Mucosa of descending colon (tissue), 3 donors: ENCODE measurements around the gene DMRT1. TPM values are rescaled to one million over a fixed set of nuclear protein-coding genes. Genes with fewer than 3 reads are reported as not detected.

Experiments used
- ATAC-seq: fragments of 200-7000 bp; cut with Tn5 transposase; one replicate; pipeline ENCODE4 v1.9.1; 2020; ENCODE audit warnings: mild to moderate bottlenecking, moderate library complexity
- DNase-seq, 3 donors: peaks; one replicate each; pipeline ENCODE4 v3.0.0-alpha.2; 2020
- H3K36me3 ChIP-seq: fragments of 200-600 bp; one replicate; pipeline ENCODE4 v1.8.0; 2021; ENCODE audit warnings: low read depth, mild to moderate bottlenecking
- H3K4me1 ChIP-seq: fragments of 200-600 bp; one replicate; pipeline ENCODE4 v1.8.0; 2021; ENCODE audit warnings: low read depth, mild to moderate bottlenecking
- H3K4me3 ChIP-seq: fragments of 200-600 bp; one replicate; pipeline ENCODE4 v1.8.0; 2021; ENCODE audit warnings: mild to moderate bottlenecking
- H3K9me3 ChIP-seq: fragments of 200-600 bp; one replicate; pipeline ENCODE4 v1.8.0; 2021; ENCODE audit warnings: mild to moderate bottlenecking
- CTCF ChIP-seq: fragments of 200-600 bp; IDR thresholded peaks from one replicate; pipeline ENCODE4 v1.8.0; 2022; ENCODE audit warnings: antibody characterized with exemption, mild to moderate bottlenecking
- intact Hi-C, 2 donors: fragments of 100-400 bp; cut with DNase I in 1 of 2; cut with micrococcal nuclease in 1 of 2; formaldehyde crosslinking; loops; one replicate each; pipeline versions ENCODE4 v1.11.0 to v1.11.1; 2022; cut with DNase I, micrococcal nuclease
- total RNA-seq, 3 donors: library from RNA; stranded (reverse); fragmentation: NEBNext Ultra II Directional in 2 of 3; extraction: Animal tissue kit (Norgen Biotek cat#: 25700) in 2 of 3; gene quantifications; one replicate each; pipeline versions ENCODE4 v1.2.1 to v1.2.4, GENCODE V29; 2021 to 2023
- donor health status: DM: no; HTN: no; CAD: no; lungs with moderate emphysema.
- donor health status: DM: no; HTN: no; CAD: no.
- donor health status: DM: no; HTN: yes; CAD: no.

Gene DMRT1
- total RNA-seq, 3 donors from 2014 or later, result not detected

DNA sequence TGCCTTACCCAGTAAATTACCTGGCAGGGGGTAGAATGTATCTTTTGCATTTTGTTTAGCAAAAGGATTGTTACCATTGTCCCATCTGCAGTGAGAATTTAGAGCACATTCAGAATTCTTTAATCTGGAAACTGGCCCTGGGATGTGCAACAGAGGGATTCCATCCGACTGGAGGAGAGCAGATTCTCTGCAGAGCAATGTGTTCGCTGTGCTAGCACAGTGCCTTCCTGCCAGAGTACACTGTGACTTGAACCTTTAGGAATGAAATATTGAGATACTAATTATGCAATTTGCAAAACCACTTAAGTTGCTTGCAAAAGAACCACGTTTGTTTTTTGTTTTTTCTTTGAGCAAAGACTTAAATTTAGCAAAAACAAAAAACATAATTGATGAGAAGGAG lies 22.5 kb upstream of the DMRT1 start:
- no peak overlapping the region for H3K4me3 ChIP-seq
- TF ChIP-seq CTCF, result no peak
- no peaks in the 10 kb centered on the region for H3K9me3 ChIP-seq
- intact Hi-C loops, result no loop called here
- DNase-seq (no peak), ATAC-seq (no peak)
- no peaks in the 10 kb centered on the region for H3K36me3 ChIP-seq
- H3K4me1 ChIP-seq, result no peaks in the 10 kb centered on the region

- ATAC-seq (peak; percentile 64), DNase-seq (no peak)
- no peak for TF ChIP-seq CTCF
- Histone ChIP-seq H3K9me3 (no peaks in the 10 kb centered on the region), H3K4me1 (no peaks in the 10 kb centered on the region), H3K4me3 (no peak overlapping the region), H3K36me3 (no peaks in the 10 kb centered on the region)
- intact Hi-C loops, result no loop called here
These were observed 14.8 kb upstream of the DMRT1 start for GRCh38 chr9:826500-827280.

DNA sequence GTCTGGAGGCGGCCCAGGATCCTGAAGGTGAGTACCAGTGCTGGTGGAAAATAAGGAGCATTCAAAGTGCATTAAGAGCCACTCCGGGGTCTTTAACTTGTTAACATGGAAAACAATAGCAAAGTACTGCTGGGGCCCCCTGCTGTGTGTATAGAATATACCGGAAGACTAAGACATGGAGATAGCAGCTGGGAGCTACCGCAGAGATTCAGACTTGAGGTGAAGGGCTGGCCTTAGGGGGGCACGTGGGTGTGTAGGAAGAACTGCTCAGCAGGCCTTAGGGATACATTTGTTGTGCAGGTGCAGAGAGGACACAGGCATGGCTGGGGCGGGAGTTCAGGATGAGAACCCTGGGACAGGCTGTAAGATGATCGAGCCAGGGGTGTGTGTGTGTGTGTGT lies 1.2 kb upstream of the DMRT1 start:
- no peak for TF ChIP-seq CTCF
- DNase-seq (no peak), ATAC-seq (no peak)
- intact Hi-C loops, result no loop called here
- peaks cover 6% of the 10 kb centered on the region for H3K4me1 ChIP-seq
- H3K4me3 ChIP-seq, result no peak overlapping the region
- H3K9me3 ChIP-seq, result no peaks in the 10 kb centered on the region
- no peaks in the 10 kb centered on the region for H3K36me3 ChIP-seq

DNA sequence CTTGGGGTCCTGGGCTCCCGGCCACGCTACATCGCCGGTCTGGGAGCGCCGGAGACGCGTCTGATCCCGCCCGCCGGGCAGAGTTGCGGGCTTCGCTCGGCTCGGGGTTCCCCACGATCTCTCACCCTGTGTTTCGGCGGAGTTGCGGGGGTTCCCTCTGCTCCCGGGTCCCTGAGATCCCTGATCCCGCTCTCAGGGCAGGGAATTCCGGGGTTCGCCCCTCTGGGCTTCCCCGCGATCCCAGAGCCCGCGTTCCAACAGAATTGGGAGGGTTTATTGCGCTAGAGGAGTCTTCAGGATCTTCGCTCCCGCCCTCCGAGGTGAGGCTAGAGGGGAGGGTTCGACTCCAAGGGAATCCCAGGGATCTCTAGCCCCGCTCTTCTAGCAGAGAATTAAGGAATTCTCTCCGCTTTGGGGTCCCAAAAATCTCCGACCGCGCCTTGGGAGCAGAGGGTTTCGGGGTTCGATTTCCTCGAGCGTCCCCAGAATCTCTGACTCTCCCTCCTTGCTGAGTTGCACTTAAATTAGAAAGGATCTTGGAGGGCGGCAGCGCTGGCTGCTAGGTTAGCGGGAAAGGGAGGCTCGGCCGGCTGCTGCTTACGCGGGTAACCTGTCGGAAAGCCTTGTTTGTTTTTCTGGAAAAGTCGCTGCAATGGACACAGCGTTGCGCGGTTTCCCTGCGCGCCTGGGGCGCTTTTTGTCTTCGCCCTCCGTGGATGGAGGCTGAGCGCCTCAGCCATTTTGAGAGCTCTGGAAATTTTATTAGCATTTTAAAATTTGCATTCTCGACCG lies 1.3 kb downstream of the DMRT1 start:
- no peaks in the 10 kb centered on the region for H3K36me3 ChIP-seq
- TF ChIP-seq CTCF, result no peak
- intact Hi-C loops, result no loop called here
- no peaks in the 10 kb centered on the region for H3K9me3 ChIP-seq
- DNase-seq, result no peak
- H3K4me1 ChIP-seq, result peaks cover 6% of the 10 kb centered on the region
- ATAC-seq, result no peak
- no peak overlapping the region for H3K4me3 ChIP-seq

- no peak overlapping the region for H3K4me3 ChIP-seq
- intact Hi-C loops, result no loop called here
- H3K36me3 ChIP-seq, result no peaks in the 10 kb centered on the region
- no peak for TF ChIP-seq CTCF
- ATAC-seq (no peak), DNase-seq (no peak)
- peaks cover 6% of the 10 kb centered on the region for H3K4me1 ChIP-seq
- H3K9me3 ChIP-seq, result no peaks in the 10 kb centered on the region
These were observed 1.9 kb downstream of the DMRT1 start for GRCh38 chr9:843427-843785.
